NCI-H1436 treated with DMSO at 0.1 percent for 48 hours (cell line): ENCODE data around the gene ACTL7B.
"Not testable (repeated sequence)": the region's sequence is repeated elsewhere in the genome, so short reads cannot be mapped to it uniquely, and the experiment has no call there.

Experiments used
- DNase-seq: peaks from one replicate; lab custom pipeline; 2025; lab: John Stamatoyannopoulos, UW

The ACTL7B gene

DNA sequence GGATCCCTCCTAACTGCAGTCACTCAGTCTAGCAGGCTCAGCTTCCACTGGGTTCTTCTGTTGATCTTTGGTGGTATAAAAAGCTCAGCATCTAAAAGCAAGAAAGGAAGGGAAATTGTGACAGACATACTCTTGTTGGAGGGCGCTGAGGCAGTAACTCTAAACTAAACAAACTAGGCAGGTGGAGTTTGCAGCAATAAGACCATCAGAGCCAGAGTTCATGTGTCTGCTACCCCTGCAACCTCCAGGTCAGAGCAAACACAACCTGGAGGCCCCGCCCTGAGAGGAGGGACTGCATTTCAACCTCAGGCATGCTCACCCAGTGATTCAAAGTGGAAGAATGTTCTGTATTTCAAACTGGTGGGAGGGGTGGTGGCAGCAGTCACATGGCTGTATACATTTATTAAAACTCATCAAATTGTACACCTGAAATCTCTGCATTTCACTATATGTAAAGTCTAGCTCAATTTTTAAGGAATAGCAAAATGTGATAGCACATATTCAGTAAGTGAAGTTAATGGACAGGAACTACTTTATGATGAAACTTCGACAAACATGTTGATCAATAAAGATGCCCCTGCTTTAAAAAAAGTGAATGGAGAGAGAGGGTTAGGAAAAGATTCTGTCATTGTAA, 13.4 kb upstream of the ACTL7B start:
- no peak for DNase-seq

DNA sequence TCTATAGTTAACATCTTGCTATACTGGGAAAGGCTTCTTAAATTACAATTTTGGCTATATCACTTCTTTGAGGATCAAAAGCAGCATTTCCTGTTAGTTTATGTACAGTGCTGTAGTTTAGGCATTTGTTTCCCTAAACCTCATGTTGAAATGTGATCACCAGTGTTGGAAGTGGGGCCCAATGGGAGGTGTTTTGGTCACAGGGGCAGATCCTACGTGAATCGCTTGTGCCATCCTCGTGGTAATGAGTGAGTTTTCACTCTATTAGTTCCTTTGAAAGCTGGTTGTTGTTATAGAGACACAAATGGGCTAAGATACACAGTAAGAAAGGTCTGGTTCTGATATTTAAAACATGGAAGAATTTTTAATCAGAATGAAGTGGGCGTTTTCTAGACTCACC, 12.0 kb upstream of the ACTL7B start:
- DNase-seq = no peak

DNA sequence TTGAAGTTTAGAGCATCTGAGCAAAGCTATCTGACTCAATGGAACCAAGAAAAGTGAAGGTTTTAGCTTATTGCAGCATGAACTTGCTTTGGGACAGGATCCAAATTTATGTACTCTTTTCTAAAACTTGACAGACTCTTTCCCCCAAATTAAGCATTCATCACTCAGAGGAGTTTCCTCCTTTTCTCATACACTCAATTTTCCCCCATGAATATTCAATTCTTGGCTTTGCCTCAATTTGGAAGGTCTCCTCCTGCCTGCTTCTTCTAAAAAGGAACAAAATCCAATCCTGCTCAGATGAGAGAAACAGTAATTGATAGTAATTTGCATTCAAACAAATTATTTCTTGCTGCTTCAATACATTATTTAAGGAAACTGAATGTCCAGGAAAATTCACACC, 11.3 kb upstream of the ACTL7B start:
- DNase-seq = no peak

GRCh38 chr9:108866001-108866420, 10.2 kb upstream of the ACTL7B start:
- no peak for DNase-seq

- DNase-seq = no peak
Observed at GRCh38 chr9:108865037-108865436, 9.3 kb upstream of the ACTL7B start.

GRCh38 chr9:108864446-108864845, 8.7 kb upstream of the ACTL7B start:
- DNase-seq = no peak

DNA sequence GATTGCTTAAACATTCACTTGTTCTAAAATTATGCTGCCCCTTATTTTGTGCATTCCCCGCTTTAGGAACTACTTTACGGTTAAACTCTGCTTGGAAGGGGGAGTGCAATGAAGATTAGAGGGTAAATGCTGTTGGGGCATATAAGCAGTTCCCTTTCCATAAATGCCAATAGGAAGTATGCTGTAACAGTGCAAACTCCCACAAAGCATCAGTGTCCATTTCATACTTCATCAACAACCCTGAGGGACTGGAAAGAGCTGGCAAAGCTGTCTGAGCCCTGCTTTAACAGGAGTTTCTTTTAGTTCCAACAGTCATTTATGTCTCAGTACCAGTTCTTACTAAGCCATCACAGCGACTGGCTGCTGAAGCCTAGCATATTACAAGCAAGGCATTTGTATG, 8.1 kb upstream of the ACTL7B start:
- DNase-seq = no peak

DNA sequence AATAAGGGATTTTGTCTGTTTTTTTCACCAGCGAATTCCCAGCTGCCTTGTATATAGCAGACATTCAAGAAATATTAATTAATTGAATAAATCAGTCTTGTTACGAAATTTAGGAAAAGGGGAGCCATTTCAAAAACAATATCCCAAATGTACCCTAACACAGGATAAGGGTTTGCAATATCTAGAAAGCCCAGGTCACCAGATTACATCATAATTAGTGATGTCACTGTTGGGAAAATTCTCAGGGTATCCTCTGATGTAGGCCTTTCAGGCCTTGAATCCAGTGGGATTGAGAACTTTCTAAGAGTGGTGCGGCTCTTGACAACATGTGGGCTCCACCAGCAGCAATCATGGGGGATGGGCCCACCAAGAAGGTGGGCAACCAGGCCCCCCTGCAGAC, 6.2 kb upstream of the ACTL7B start, which contains the start of gene ACTL7A:
Gene ACTL7A, plus strand, starts transcription at position 270 of the 400 bp plus-strand sequence. Its CDS starts 57 bp downstream, at position 327.
- DNase-seq = no peak

GRCh38 chr9:108861464-108861863, 5.7 kb upstream of the ACTL7B start:
- DNase-seq = no peak

- DNase-seq = no peak
Observed at GRCh38 chr9:108860764-108861163, 5.0 kb upstream of the ACTL7B start.

DNA sequence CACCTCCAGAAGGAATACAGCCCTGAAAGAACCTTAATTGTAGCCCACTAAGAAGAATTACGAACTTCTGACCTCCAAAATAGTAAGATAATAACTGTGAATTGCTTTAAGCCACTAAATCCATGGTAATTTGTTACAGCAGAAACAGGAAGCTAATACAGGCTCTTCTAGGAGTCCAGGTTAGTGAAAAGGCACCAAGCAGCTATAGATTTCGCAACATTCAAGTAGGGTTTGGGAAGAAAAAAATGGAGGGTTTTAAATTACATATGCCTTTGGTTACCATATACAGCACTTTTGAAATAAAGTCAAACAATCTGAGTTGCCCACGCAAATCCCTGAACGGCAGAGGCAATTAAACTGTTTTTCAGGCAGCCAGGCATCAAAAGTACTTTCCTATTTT, 4.6 kb upstream of the ACTL7B start:
- no peak for DNase-seq

DNA sequence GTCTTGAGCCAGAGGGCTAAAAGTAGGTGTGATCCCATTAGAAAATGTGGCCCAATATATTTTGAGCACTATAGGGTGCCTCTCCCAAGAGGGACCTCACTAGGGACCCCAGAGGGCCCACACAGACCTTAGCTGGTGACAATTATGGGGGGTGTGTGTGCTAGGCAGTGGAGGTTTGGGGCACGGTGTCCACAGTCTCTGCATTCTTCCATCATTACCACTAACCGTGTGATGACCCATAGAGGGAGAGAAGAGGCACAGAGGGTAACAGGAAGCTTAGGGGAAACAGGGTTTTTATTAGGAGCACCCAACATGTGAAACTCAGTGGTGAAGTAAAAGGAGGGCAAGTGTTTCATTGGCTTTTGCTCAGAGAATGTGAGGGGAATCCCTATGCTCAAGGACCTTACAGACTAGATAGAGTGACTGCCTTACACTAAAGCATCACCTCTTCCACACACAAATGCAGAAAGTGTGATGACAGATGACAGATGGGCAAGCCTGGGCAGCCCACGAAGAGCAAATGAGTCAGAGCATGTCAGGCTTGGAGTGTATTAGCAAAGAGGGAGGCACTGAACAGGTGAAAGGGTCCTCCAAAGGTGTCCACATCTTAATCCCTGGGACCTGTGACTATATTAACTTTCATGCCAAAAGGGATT, 3.8 kb upstream of the ACTL7B start:
- no peak for DNase-seq

DNA sequence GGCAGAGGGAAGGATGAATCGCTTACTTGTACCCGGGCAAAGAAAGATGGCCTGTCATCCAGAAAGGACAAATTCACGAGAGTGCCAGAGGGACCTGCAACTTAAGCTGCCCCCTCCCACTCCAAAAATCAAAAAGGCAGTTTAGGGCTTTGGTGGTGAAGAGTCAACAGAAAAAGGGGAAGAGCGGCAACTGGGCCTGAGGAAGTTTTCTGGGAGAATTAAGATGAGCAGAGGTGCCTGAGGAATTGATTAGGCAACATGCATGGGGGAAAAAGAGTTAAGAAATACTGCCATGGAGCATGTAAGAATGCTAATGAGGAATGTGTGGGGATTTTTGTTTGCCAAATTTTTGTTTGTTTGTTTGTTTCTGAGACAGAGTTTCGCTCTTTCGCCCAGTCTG, 1.8 kb upstream of the ACTL7B start:
- no peak for DNase-seq

- DNase-seq = no peak
Observed at GRCh38 chr9:108855529-108855886, 278 bp downstream of the ACTL7B start.

- DNase-seq = no peak
Observed at GRCh38 chr9:108854641-108855528, 901 bp downstream of the ACTL7B start.

DNA sequence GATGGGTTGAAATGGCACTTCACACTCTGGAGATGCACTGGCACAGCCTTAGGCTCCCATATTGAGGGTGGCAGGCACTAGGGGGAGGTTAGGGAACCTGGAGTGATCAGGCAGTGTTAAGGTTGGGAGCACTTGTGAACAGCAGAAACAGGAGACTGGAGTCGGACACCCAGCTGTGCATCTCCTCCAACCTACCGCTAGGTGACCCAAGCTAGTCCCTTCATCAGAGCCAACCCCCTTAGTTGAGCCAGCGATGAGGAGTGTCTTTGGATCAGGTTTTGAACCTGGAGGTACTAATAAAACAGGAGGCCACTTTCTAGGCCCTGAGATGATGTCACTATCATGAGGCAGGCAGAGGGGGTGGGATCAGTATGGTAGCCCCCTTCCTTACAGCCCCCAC, 1.7 kb downstream of the ACTL7B start:
- no peak for DNase-seq

DNA sequence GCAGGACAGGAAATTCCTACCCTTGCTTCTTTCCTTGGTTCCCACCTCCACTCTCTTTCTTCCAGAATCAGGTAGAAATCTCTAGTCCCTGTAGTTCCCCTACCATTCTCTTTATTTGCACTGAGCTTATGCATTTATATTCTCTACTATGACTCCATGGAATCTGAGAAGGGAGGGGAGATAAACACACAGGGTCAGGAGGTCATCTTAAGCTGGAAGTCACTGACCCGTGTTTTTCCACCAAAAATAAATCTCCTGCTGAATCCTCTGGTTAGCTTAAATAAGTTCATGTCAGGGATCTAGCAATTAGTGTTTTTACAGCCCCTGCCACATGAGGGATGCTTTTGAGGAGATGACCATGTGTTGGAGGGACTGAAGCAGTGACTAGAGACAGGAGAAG, 3.7 kb downstream of the ACTL7B start:
- no peak for DNase-seq

- no peak for DNase-seq
Observed at GRCh38 chr9:108851138-108851537, 4.6 kb downstream of the ACTL7B start.

DNA sequence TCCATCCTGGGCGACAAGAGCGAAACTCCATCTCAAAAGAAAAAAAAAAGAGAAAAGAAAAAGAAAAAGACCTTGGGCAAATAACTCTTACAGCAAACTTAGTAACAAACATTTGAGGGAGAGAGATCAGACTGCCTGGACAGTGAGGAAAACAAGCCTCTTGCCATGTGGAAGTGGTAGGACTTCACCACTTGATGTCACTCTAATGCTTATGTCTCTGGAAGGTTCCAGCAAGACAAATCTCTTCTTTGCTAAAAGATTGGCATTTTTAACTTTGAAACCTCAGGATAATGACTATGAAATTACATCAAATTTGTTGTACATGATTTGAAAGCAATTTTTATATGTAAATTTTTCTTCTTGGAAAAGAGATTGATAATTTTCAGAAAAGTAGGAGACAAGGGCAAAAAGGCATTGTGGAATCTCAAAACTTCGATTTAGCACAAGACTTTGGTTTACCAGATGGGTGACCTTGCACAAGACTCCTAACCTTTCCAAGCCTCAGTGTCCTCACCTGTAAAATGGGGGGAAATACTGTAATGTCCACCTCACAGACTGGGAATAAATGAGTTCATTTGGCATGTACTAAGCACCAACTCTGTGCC, 5.4 kb downstream of the ACTL7B start:
- DNase-seq = no peak

GRCh38 chr9:108848296-108848695, 7.5 kb downstream of the ACTL7B start:
- DNase-seq = not testable (repeated sequence)

- DNase-seq = no peak
Observed at GRCh38 chr9:108845947-108846346, 9.8 kb downstream of the ACTL7B start.

DNA sequence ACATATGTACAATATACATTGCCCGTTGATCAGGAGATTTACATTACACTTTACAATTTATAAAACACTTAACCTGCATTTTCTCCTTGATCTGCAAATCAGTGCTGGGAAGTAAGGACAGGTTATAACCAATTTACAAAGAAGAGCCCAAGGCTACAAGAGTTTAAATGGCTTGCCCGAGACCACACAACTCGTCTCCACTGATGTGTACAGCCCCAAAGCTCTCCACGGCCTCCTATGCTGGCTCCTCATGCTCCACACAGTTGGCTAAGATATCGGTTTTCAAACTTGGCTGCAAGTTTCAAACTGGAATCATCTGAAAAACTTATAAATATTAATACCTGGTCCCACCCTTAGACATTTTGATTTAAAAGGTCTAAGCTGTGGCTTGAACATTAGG, 10.3 kb downstream of the ACTL7B start:
- DNase-seq = no peak

GRCh38 chr9:108844856-108845255, 10.9 kb downstream of the ACTL7B start:
- DNase-seq = peak; percentile 56
